Measurements from ENCODE around the gene INPP5K. TPM values are rescaled to one million over a fixed set of nuclear protein-coding genes. Genes with fewer than 3 reads are reported as not detected.
"Not testable (repeated sequence)": the region's sequence is repeated elsewhere in the genome, so short reads cannot be mapped to it uniquely, and the experiment has no call there.

The INPP5K gene
- total and polyA plus RNA-seq, 12 donors = 11.1 to 91.6 (median 36.2) TPM

GRCh38 chr17:1509290-1509881, 7.0 kb downstream of the INPP5K start:
- Histone ChIP-seq H3K27me3 (no peaks in the 10 kb centered on the region), H3K27ac (no peak overlapping the region), H3K4me1 (replicated peaks in 1 of 2) (peaks cover 0 to 21% of the 10 kb centered on the region in 2 donors), H3K36me3 (replicated peaks in 1 of 2) (peaks cover 0 to 35% of the 10 kb centered on the region in 2 donors), H3K9me3 (replicated peaks in 1 of 3) (no peaks in the 10 kb centered on the region), H3K4me3 (no peak overlapping the region)
- 64 to 73% (median 71%) methylated on average over 5 to 7 of the region's 7 CpGs for WGBS, 4 donors
- TF ChIP-seq POLR2A (IDR thresholded peaks at IDR 0.05) = no peak
- no peak for TF ChIP-seq CTCF (IDR thresholded peaks at IDR 0.05)
- intact Hi-C loops (cut with DNase I) = no loop called here
- DNase-seq = no peak

- WGBS, 4 donors = 83 to 93% (median 91%) methylated on average over 1 to 21 of the region's 25 CpGs
- DNase-seq; intact Hi-C loops (cut with DNase I); H3K27ac ChIP-seq; H3K27me3 ChIP-seq; H3K4me3 ChIP-seq; H3K9me3 ChIP-seq (replicated peaks in 1 of 3): not testable (repeated sequence)
- H3K4me1 ChIP-seq (replicated peaks in 1 of 2) = peaks cover 0 to 21% of the 10 kb centered on the region in 2 donors
- H3K36me3 ChIP-seq (replicated peaks in 1 of 2) = peaks cover 0 to 32% of the 10 kb centered on the region in 2 donors
Measured at GRCh38 chr17:1508709-1509108, 7.7 kb downstream of the INPP5K start.

GRCh38 chr17:1506649-1507267, 9.7 kb downstream of the INPP5K start:
- Histone ChIP-seq H3K36me3 (replicated peaks in 1 of 2) (peaks cover 0 to 22% of the 10 kb centered on the region in 2 donors), H3K4me1 (replicated peaks in 1 of 2) (peaks cover 0 to 14% of the 10 kb centered on the region in 2 donors)

GRCh38 chr17:1505586-1505985, 10.8 kb downstream of the INPP5K start:
- Histone ChIP-seq H3K36me3 (replicated peaks in 1 of 2) (peaks cover 0 to 22% of the 10 kb centered on the region in 2 donors), H3K27me3 (no peaks in the 10 kb centered on the region), H3K27ac (no peak overlapping the region), H3K9me3 (replicated peaks in 1 of 3) (no peaks in the 10 kb centered on the region), H3K4me1 (replicated peaks in 1 of 2) (peaks cover 0 to 2% of the 10 kb centered on the region in 2 donors), H3K4me3 (no peak overlapping the region)
- 84 to 92% (median 87%) methylated on average over 5 of the region's 5 CpGs for WGBS, 4 donors
- TF ChIP-seq POLR2A (IDR thresholded peaks at IDR 0.05) = no peak
- TF ChIP-seq CTCF (IDR thresholded peaks at IDR 0.05) = no peak
- intact Hi-C loops (cut with DNase I) = no loop called here
- no peak for DNase-seq

More at GRCh38 chr17:1506649-1507267, 9.7 kb downstream of the INPP5K start:
- 92 to 94% (median 93%) methylated on average over 10 to 13 of the region's 13 CpGs for WGBS, 4 donors
- Histone ChIP-seq H3K4me3 (no peak overlapping the region), H3K9me3 (replicated peaks in 1 of 3) (no peaks in the 10 kb centered on the region), H3K27me3 (no peaks in the 10 kb centered on the region), H3K27ac (no peak overlapping the region)
- TF ChIP-seq POLR2A (IDR thresholded peaks at IDR 0.05) (no peak), CTCF (IDR thresholded peaks at IDR 0.05) (no peak)
- intact Hi-C loops (cut with DNase I) = no loop called here
- DNase-seq = no peak

- peaks cover 0 to 22% of the 10 kb centered on the region in 2 donors for H3K36me3 ChIP-seq (replicated peaks in 1 of 2)
- 76 to 94% (median 81%) methylated on average over 3 of the region's 3 CpGs for WGBS, 4 donors
Measured at GRCh38 chr17:1504866-1505265, 11.5 kb downstream of the INPP5K start.

More at GRCh38 chr17:1504866-1505265, 11.5 kb downstream of the INPP5K start:
- Histone ChIP-seq H3K9me3 (replicated peaks in 1 of 3) (no peaks in the 10 kb centered on the region), H3K27me3 (no peaks in the 10 kb centered on the region), H3K27ac (no peak overlapping the region), H3K4me1 (replicated peaks in 1 of 2) (no peaks in the 10 kb centered on the region), H3K4me3 (no peak overlapping the region)
- intact Hi-C loops (cut with DNase I) = no loop called here
- TF ChIP-seq CTCF (IDR thresholded peaks at IDR 0.05) = no peak
- TF ChIP-seq POLR2A (IDR thresholded peaks at IDR 0.05) = no peak
- no peak for DNase-seq
